HepG2 (cell line): ENCODE data around the gene PIGV. TPM values are rescaled to one million over a fixed set of nuclear protein-coding genes. Genes with fewer than 3 reads are reported as not detected.
A peak's percentile ranks its signal among the peaks of the same experiment; 100 is the strongest.

ENCODE experiments used
- ATF3 ChIP-seq: sonication (generic); formaldehyde crosslinking; IDR thresholded peaks from 2 replicates; pipeline ENCODE4 v1.4.0; 2020; ENCODE audit warnings: missing genetic modification reagents
- BRF2 ChIP-seq: sonication (generic); formaldehyde crosslinking; IDR thresholded peaks from 2 replicates; pipeline ENCODE4 v1.8.1; 2022; ENCODE audit warnings: mild to moderate bottlenecking, missing genetic modification reagents
- CBX5 ChIP-seq: sonication (generic); formaldehyde crosslinking; IDR thresholded peaks from 2 replicates; pipeline ENCODE4 v1.4.0; 2020; ENCODE audit warnings: missing genetic modification reagents, borderline replicate concordance
- CENPT ChIP-seq: sonication (generic); formaldehyde crosslinking; IDR thresholded peaks from 2 replicates; pipeline ENCODE4 v1.8.0; 2022; ENCODE audit warnings: low read depth, mild to moderate bottlenecking, moderate library complexity, missing genetic modification reagents
- EHMT2 ChIP-seq: fragments of 200-600 bp; sonication (generic); IDR thresholded peaks from 2 replicates; pipeline ENCODE4 v1.7.0; 2017; ENCODE audit warnings: antibody characterized with exemption, low read depth, low read length, borderline replicate concordance
- HMGXB3 ChIP-seq: sonication (generic); formaldehyde crosslinking; IDR thresholded peaks from 2 replicates; pipeline ENCODE4 v1.4.0; 2020; ENCODE audit warnings: missing genetic modification reagents, borderline replicate concordance
- MAFK ChIP-seq, 2 experiments: IDR thresholded peaks in 1 of 2; conservative IDR thresholded peaks in 1 of 2; 2 replicates each; pipeline ENCODE4 v1.6.1; 2011; ENCODE audit warnings: improper control_type of control experiment in 2 of 2, low read length in 2 of 2
- MYNN ChIP-seq: sonication (generic); formaldehyde crosslinking; IDR thresholded peaks from 2 replicates; pipeline ENCODE4 v1.4.0; 2020; ENCODE audit warnings: mild to moderate bottlenecking, low read depth, missing genetic modification reagents
- SNAI1 ChIP-seq: sonication (generic); formaldehyde crosslinking; IDR thresholded peaks from 2 replicates; pipeline ENCODE4 v1.5.0; 2020; ENCODE audit warnings: mild to moderate bottlenecking, missing genetic modification reagents, borderline replicate concordance
- SRY ChIP-seq: sonication (generic); formaldehyde crosslinking; IDR thresholded peaks from 2 replicates; pipeline ENCODE4 v1.8.0; 2022; ENCODE audit warnings: mild to moderate bottlenecking, missing genetic modification reagents
- ZFP36L2 ChIP-seq: sonication (generic); formaldehyde crosslinking; IDR thresholded peaks from 2 replicates; pipeline ENCODE4 v1.4.0; 2020; ENCODE audit warnings: missing genetic modification reagents
- ZNF101 ChIP-seq: sonication (generic); formaldehyde crosslinking; IDR thresholded peaks from 2 replicates; pipeline ENCODE4 v1.4.0; 2020; ENCODE audit warnings: mild to moderate bottlenecking, low read depth, missing genetic modification reagents, borderline replicate concordance
- ZNF275 ChIP-seq: sonication (generic); formaldehyde crosslinking; IDR thresholded peaks from 2 replicates; pipeline ENCODE4 v1.8.0; 2022; ENCODE audit warnings: missing genetic modification reagents, mild to moderate bottlenecking, inconsistent platforms, borderline replicate concordance
- ZNF296 ChIP-seq: sonication (generic); formaldehyde crosslinking; conservative IDR thresholded peaks from 2 replicates; pipeline ENCODE4 v1.5.0; 2020; ENCODE audit warnings: mild to moderate bottlenecking, missing genetic modification reagents
- ZNF354B ChIP-seq: sonication (generic); formaldehyde crosslinking; IDR thresholded peaks from 2 replicates; pipeline ENCODE4 v1.8.0; 2022; ENCODE audit warnings: mild to moderate bottlenecking, missing genetic modification reagents
- ZNF513 ChIP-seq: sonication (generic); formaldehyde crosslinking; conservative IDR thresholded peaks from 2 replicates; pipeline ENCODE4 v1.5.0; 2020; ENCODE audit warnings: missing genetic modification reagents
- ZNF607 ChIP-seq: sonication (generic); formaldehyde crosslinking; IDR thresholded peaks from 2 replicates; pipeline ENCODE4 v1.5.1; 2020; ENCODE audit warnings: missing genetic modification reagents, mild to moderate bottlenecking, borderline replicate concordance
- ZNF619 ChIP-seq: sonication (generic); formaldehyde crosslinking; IDR thresholded peaks from 2 replicates; pipeline ENCODE4 v1.4.0; 2020; ENCODE audit warnings: mild to moderate bottlenecking, missing genetic modification reagents
- ZNF720 ChIP-seq: sonication (generic); formaldehyde crosslinking; IDR thresholded peaks from 2 replicates; pipeline ENCODE4 v1.4.0; 2020; ENCODE audit warnings: missing genetic modification reagents
- ZSCAN9 ChIP-seq: IDR thresholded peaks from 2 replicates; pipeline ENCODE4 v1.6.1; 2016; ENCODE audit warnings: borderline replicate concordance
- polyA plus RNA-seq, 8 experiments: library from polyadenylated mRNA; depleted of rRNA in 3 of 8; stranded (reverse) in 7 of 8; unstranded in 1 of 8; fragments of >200 nt; fragmentation: Illumina TruSeq in 4 of 8; extraction: Trizol in 4 of 8; gene quantifications; 2 replicates each; pipeline versions ENCODE4 v1.2.1 to v1.2.3, GENCODE V29; 2011 to 2016; ENCODE audit warnings: low read depth in 4 of 8, missing spikeins in 1 of 8, mixed read lengths in 1 of 8; ENCODE audit not compliant: insufficient read depth in 1 of 8
- total RNA-seq, 5 experiments: library from RNA; depleted of rRNA; stranded (reverse); fragments of >200 nt; fragmentation: Illumina TruSeq; extraction: Trizol; gene quantifications; 2 replicates each; pipeline ENCODE4 v1.2.3, GENCODE V29; 2016; ENCODE audit warnings: low read depth in 1 of 5

Gene PIGV
- total and polyA plus RNA-seq, 2 of the 13 experiments (the other 11 are each of a cell fraction or from before 2014, with no cell fraction given) = 13.5 to 22.7 TPM

- TF ChIP-seq SNAI1 (no peak), MAFK (conservative IDR thresholded peaks at IDR 0.05 in 1 of 2, IDR thresholded peaks at IDR 0.05 in 1 of 2; ENCODE audit: low read length in 2 of 2) (0 out of 4 replicates have a peak, but pooled peaks of 1 of the 2 experiments have one; percentile 2), BRF2 (CRISPR knock-in tag) (no peak), ZFP36L2 (CRISPR knock-in tag) (no peak), CENPT (CRISPR knock-in tag) (no peak), CBX5 (CRISPR knock-in tag) (no peak), ZNF354B (no peak), HMGXB3 (no peak; the same call in 1 of the 2 replicates), ZNF296 (CRISPR knock-in tag) (no peak), ZSCAN9 (peak; percentile 21; the same call in 1 of the 2 replicates), EHMT2 (no peak; the same call in 1 of the 2 replicates), ZNF619 (no peak), MYNN (CRISPR knock-in tag) (no peak), ZNF513 (no peak), ZNF101 (CRISPR knock-in tag) (no peak), ATF3 (no peak; the same call in 1 of the 2 replicates), ZNF607 (CRISPR knock-in tag) (no peak), SRY (CRISPR knock-in tag) (peak; percentile 59; the same call in 1 of the 2 replicates), ZNF275 (no peak), ZNF720 (no peak)
Measured at GRCh38 chr1:26784023-26784871, 3.5 kb upstream of the PIGV start (continued).
